Measurements from ENCODE around the gene PTTG1.

The PTTG1 gene

DNA sequence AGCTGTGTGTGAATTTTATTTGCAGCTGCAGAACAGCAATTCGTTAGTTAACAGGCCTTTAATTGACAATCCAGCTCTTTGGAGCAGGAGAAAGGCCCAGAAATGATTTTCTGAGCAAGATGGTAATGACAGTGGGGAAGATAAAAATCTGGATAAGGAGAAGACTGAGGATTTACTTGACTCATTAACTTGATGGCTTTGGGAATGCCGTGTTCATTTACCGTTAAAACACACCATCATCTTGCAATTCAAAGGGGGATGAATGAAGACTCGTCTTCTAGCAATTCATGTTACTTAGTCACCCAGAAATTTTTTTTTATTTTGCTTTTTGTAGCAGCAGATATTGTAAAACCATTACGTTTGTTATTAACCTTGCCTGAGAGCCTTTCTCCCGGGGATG is 52.0 kb downstream of the PTTG1 start:
- DNase-seq (ENCODE audit: low read depth in 2 of 2): no peak

DNA sequence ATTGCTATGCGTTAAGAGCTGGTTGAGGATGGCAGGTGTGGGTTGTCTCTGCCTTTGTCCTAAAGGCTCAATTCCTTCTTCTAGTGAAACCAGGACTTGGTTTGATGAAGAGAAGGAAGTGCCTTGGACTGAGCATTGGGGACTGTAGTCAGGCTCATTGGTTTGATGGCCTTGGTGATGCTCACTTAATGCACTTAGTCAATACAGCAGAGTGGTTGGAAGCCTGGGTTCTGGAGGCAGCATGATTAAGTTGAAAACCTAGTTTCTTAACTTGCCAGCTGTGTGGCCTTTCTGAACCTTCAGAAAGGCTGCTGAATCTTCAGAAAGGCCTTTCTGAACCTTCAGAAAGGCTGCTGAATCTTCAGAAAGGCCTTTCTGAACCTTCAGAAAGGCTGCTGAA is 52.4 kb downstream of the PTTG1 start:
- no peak for DNase-seq (ENCODE audit: low read depth in 2 of 2)

DNA sequence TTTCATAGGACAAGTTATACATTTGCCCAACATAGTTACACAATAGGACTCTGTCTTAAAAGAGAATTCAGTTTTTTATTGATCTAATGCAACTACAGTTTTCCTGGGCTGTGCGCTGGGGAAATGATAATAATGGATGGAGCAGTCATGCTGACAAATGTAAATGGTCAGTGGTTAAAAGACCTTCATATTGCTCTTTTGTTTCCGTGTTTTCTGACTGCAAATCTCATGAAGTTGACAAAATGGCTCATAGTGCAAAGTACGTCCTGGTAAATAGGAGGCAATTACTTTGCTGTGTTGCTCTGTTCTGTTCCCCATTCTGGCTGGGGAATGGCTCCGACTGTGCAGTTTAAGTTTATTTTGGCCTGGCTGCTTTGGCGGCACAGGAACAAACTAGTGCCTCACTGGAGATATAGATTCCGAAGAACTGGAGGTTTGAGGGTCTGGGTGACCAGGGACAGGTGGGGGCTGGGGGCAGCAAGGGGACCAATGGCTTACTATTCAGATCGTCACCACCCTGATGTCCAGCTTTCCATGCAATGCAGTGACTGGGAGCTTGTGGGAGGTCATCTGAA is 54.3 kb downstream of the PTTG1 start:
- no peak for DNase-seq (ENCODE audit: low read depth in 2 of 2)

DNA sequence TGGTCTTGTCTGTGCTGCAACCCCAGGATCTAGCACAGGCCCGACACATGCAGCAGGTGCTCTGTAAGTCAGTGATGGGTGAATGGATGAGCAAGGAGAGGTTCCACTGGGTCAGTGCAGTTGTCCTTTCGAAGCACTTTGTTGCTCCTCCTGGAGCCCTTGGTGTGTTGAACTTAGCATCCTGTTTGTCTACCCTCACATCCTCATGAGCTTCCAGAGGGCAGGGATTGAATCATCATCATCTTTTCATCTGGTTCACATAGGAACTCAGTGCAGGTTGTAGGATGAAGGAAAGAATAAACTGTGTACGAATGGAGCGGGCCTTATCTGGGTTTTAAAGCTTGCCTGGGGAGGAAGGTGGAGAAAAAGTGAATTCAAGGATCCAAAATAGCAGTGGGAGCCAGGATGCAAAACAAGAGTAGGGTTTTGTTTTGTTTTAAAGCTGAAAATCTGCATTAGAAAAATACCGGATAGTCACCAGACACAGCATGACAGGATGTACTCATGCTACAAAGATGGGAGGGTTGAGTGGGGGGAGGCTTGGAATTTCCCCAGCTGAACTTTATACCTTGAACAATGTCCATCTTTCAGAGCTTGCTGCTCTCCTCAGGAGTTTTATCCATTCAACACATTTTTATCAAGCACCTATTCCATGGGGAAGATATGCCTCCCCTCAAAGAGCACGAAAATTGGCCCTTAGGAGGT is 55.8 kb downstream of the PTTG1 start:
- no peak for DNase-seq (ENCODE audit: low read depth in 2 of 2)

DNA sequence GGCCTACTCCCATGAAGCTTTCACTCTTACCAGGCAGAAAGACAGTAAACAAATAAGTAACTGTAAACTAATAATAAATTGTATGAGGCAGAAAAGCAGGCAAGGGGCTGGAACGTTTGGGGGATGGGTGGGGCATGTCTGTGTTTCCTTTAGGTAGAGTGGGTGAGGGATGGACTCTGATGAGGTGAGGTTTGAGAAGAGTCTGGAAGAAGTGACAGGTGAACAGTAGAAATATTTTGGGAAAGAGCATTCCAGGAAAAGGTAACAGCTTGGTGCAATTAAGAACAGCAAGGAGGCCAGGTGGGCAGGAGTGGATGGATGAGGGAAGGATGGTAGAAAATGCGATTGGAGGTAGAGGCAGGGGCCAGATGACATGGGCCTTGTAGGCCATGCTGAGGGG is 56.5 kb downstream of the PTTG1 start:
- no peak for DNase-seq (ENCODE audit: low read depth in 2 of 2)

Data from stimulated activated CD8-positive, alpha-beta memory T cell treated with anti-CD3 and anti-CD28 coated beads, Interleukin-15, amount 100 ng/mL, for 48 hours (primary cell).